HG03457 (cell line): ENCODE measurements around the gene GDPGP1.
"Not testable (repeated sequence)": the region's sequence is repeated elsewhere in the genome, so short reads cannot be mapped to it uniquely, and the experiment has no call there.

Experiments used
- ATAC-seq: cut with Tn5 transposase; IDR thresholded peaks from one replicate; pipeline ENCODE4 v1.9.1; 2021; ENCODE audit warnings: moderate number of reproducible peaks; ENCODE audit not compliant: unreplicated experiment

GDPGP1 gene

GRCh38 chr15:90234096-90234988 is at the start of gene GDPGP1:
Gene GDPGP1 (plus strand): TSS chr15:90234209. CDS start chr15:90240909, 6,700 bp downstream.
- ATAC-seq: peak; percentile 60

GRCh38 chr15:90184786-90185704 is 49.0 kb upstream of the GDPGP1 start:
- peak; percentile 64 for ATAC-seq

DNA sequence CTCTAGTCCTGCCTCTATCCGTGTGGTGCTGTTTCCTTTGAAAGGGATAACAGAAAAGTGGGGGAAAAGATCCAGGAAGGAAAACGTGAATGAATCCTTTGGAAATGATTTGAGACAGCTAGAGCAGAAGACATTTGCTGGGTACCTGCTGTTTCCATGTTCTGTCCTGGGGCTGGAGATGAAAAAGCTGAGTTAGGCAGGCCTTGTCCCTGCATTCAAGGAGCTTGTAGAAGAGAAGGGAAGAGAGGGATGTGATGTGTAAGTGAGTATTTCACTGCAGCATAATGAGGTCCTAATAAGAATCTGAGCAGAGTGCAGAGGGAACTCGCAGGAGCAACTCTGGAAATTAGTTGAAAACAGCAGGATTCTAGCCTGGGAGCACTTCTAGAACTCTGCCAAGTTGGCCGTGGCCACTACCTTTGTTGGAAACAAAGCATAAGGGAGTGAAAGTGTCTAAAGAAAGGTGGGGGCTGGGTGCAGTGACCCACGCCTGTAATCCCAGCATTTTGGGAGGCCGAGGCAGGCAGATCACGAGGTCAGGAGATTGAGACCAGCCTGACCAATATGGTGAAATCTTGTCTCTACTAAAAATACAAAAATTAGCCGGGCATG is 46.6 kb upstream of the GDPGP1 start:
- ATAC-seq: no peak

DNA sequence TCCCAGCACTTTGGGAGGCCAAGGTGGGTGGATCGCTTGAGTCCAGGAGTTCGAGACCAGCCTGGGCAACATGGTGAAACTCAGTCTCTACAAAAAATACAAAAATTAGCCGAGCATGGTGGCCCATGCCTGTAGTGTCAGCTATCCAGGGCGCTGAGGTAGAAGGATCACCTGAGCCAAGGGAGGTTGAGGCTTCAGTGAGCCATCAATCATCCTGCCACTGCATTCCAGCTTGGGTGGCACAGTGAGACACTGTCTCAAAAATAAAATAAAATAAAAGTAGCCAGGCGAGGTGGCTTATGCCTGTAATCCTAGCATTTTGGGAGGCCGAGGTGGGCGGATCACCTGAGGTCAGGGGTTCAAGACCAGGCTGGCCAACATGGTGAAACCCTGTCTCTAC is 45.9 kb upstream of the GDPGP1 start:
- ATAC-seq: not testable (repeated sequence)

GRCh38 chr15:90188914-90189748 is 44.9 kb upstream of the GDPGP1 start:
- ATAC-seq: no peak

DNA sequence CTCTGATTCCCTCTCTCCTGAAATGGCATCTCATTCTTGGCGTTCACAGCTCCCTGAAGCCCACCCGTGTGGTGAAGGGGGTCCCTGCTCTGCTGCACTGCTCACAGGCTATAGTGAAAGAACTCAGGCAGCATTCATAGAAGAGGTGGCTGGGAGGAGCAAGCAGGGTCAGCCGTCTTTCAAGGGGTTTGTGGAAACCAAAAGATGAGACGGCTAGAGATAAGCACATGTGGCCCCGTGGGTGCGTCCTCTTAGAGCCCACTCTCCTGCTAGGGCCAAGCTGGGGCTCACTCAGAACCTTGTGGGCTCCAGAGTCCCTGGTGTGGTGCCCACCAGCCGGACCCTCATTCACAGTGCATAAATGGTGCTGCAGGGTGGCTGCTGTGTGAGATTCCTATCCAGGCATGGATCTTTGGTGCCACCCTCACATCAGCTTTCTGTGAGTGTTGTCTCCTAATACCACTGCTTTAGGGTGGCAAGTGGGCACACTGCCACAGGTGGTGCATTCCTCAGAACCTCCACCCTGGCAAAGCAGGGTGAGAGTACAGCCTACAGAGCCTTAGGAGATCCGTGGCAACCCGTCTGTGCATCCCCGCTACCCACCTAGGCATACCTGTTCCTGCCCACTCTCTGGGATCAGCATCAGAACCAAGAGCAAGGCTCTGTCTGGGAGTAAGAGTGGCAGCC is 44.1 kb upstream of the GDPGP1 start:
- ATAC-seq: no peak

GRCh38 chr15:90190606-90191343 is 43.2 kb upstream of the GDPGP1 start:
- no peak for ATAC-seq

GRCh38 chr15:90191344-90191687 is 42.7 kb upstream of the GDPGP1 start:
- no peak for ATAC-seq

DNA sequence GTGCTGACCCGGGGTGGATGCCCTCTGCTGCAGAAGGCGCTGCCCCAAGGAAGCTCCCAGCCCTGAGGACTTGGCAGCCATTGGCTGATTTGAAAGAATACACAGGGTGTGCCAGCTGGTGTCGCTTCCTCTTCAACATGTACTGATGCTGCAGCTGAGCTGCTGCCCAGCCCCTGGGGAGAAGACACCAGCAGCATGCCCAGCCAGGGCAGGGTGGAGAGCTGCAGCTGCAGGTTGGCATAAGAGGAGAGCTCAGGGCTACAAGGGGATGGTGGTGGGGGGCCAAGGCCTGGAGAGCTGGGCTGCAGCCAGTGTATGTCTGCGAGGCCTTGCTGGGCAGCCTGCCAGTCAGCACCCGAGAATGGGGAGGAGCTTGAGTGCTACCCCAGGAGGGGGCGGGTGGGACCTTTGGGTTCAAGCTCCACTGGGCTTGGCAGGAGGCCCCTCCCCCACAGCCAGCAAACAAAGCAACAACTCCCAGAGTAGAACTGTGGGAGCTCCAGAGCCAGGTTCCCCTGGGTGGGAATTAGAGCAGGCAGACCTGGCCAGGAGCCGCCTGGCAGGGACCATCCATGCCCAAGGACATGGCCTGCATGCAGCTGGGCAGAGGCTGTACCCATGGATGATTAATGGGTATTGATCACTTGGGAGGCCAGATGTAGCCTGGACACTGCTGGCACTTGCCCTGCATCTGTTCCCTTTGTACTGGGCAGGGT is 42.1 kb upstream of the GDPGP1 start:
- ATAC-seq: no peak

DNA sequence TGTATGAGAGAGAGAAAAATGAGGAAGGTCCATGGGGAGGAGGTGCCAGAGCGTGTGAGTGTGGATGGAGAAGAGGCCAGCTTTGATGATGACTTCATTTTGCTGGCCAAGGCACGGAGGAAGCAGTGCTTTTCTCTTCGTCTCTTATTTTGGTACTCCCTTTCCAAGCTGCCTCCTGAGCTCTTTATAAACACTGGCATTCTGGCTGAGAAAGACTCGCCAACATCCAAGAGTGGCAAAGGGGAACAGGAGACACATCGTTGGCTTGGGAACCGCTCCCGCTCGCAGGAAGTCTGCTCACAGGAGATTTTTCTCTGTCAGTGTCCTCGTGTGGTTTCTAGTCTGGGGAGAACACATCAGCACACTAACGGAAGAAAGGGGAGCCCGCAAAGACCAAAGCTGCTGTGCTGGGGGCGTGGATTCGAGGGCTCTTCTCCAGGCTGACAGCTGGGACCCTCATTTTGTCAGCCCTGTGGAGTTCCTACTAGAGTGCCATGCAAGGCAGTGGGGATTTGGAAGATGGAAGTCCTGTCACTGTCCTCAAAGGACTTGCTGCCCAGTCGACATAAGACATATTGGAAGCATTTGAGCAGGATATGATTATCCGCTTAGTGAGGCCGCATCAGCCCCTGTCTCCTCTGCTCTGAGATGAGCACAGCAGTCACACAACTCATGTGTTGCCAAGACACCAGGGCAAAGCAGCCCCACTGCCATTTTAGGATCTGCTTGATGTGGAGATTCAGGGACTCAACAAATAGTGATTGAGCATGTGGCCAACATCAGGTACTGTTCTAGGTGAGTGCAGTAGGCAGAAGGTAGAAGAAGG is 40.8 kb upstream of the GDPGP1 start:
- ATAC-seq: no peak

DNA sequence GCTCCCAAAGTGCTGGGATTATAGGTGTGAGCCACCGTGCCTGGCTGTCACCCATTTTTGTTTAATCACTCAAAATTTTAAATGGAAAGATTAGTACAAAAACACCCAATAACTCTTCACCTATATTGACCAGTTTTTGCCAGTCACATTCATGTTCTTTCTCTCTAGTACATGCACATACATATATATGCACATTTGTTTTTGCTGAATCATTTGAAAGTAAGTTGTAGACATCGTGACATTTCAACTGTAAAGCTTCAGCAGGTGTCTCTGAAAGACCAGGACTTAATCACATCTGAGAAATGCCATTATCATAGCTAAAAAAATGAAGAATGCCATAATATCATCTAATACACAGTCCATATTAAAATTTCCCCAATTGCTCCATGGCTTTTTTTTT is 39.4 kb upstream of the GDPGP1 start:
- ATAC-seq: no peak

- ATAC-seq: no peak
These were observed 33.4 kb upstream of the GDPGP1 start for GRCh38 chr15:90200534-90201129.

DNA sequence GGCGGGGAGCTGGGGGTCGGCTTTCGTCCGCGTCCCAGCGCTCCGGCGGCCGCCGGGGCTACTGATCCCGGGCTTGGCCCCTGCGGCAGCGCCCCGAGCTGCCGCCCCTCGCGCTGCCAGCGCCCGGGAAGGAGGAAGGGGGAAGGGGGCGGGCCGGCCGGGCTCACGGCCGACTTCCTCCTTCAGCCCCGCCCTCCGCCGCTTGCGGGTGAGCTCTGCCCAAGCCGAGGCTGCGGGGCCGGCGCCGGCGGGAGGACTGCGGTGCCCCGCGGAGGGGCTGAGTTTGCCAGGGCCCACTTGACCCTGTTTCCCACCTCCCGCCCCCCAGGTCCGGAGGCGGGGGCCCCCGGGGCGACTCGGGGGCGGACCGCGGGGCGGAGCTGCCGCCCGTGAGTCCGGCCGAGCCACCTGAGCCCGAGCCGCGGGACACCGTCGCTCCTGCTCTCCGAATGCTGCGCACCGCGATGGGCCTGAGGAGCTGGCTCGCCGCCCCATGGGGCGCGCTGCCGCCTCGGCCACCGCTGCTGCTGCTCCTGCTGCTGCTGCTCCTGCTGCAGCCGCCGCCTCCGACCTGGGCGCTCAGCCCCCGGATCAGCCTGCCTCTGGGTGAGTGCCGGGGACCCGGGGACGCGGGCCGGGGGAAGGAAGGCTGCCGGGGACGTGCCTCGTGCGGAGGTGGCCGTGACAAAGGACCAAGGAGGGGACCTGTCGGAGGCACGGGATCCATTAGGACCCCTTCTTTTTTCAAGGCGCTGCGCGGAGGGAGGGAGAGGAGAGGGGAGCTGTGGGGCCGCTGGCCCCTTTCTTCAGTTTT is 32.7 kb upstream of the GDPGP1 start, which contains the start of gene SEMA4B:
Gene SEMA4B (plus strand): TSS at position 201 of the 814 bp plus-strand sequence. CDS start 249 bp downstream, at position 450.
- peak; percentile 67 for ATAC-seq

- ATAC-seq: no peak
These were observed 32.0 kb upstream of the GDPGP1 start for GRCh38 chr15:90201944-90202375.

DNA sequence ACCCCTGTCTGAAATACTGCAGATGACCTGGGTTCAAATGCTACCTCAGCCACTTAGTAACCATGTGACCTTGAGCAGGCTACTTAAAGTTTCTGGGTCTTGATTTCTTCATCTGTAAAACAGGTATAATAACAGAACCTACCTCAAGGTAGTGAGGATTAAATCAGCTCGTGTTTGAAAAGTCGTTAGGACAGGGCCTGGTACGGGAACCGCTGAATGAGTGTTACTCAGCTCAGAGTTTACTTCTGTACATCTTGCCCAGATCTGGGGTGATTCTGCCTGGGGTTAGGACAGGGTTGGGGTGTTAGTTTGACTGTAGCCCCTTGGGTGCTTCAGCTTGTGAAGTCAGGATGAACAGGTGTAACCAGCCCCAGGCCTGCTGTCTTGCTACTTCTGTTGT is 31.1 kb upstream of the GDPGP1 start:
- no peak for ATAC-seq

DNA sequence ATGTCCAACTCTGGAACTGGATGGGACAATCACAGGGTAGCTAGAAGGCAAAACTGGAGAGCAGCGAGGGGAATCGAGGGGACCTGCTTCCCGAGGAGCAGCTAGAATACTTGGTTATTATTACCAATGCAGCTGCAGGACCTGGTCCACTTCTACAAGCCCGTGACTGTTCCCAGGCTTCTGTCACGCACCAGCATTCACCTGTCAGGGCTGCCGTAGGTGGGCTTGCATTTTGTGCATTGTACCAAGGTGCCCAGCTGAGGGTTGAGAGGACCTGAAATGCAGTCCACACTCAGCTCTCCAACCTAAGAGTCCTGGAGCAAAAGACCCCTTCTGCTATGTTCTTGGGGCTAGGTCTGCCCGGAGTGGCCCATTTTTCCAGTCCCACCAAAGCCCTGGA is 30.5 kb upstream of the GDPGP1 start:
- ATAC-seq: no peak
